Measurements from ENCODE around the gene CHMP4A. TPM values are rescaled to one million over a fixed set of nuclear protein-coding genes. Genes with fewer than 3 reads are reported as not detected.
A peak's percentile ranks its signal among the peaks of the same experiment; 100 is the strongest.

CHMP4A gene
- total and polyA plus RNA-seq, 2 of the 13 experiments (the other 11 are each of a cell fraction or from before 2014, with no cell fraction given): 83.6 to 113 TPM

DNA sequence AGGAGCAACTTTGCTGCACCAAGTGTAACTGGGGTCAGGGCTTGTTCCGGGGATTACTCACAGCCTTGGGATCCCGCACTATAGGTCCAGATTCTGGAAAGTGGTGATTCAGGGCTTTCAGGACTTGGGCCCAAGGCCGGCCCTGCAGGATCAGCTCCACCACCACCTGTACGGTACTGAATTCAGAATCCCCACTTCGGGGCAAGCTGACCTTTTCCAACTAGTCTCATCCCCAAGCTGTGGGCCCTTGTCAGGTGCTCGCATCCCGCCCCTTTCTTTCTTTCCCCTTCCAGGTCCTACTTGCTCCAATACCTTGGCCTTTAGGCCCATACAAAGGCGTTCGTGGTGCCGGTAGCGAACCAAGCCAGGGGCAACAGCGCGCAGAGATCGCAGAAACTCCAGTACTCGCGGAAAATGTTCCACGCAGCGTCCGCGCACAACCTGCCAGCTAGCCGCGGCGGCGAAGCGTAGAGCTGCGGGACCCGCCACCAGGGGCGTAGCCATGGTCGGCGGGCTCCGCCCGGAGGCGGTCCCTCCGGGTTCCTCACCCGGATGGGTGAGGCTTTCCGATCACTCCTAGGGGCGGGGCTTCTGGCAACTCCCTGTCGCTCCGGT lies 28.6 kb upstream of the CHMP4A start (continued):
- TF ChIP-seq, protein P1, sequence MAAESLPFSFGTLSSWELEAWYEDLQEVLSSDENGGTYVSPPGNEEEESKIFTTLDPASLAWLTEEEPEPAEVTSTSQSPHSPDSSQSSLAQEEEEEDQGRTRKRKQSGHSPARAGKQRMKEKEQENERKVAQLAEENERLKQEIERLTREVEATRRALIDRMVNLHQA (CRISPR knock-in tag; IDR thresholded peaks at IDR 0.05): peak; percentile 87; the same call in 1 of the 2 replicates
- peak; percentile 31; the same call in 1 of the 2 replicates for TF ChIP-seq ZNF138 (CRISPR knock-in tag; IDR thresholded peaks at IDR 0.05; ENCODE audit: low read depth)
- TF ChIP-seq, protein P2, sequence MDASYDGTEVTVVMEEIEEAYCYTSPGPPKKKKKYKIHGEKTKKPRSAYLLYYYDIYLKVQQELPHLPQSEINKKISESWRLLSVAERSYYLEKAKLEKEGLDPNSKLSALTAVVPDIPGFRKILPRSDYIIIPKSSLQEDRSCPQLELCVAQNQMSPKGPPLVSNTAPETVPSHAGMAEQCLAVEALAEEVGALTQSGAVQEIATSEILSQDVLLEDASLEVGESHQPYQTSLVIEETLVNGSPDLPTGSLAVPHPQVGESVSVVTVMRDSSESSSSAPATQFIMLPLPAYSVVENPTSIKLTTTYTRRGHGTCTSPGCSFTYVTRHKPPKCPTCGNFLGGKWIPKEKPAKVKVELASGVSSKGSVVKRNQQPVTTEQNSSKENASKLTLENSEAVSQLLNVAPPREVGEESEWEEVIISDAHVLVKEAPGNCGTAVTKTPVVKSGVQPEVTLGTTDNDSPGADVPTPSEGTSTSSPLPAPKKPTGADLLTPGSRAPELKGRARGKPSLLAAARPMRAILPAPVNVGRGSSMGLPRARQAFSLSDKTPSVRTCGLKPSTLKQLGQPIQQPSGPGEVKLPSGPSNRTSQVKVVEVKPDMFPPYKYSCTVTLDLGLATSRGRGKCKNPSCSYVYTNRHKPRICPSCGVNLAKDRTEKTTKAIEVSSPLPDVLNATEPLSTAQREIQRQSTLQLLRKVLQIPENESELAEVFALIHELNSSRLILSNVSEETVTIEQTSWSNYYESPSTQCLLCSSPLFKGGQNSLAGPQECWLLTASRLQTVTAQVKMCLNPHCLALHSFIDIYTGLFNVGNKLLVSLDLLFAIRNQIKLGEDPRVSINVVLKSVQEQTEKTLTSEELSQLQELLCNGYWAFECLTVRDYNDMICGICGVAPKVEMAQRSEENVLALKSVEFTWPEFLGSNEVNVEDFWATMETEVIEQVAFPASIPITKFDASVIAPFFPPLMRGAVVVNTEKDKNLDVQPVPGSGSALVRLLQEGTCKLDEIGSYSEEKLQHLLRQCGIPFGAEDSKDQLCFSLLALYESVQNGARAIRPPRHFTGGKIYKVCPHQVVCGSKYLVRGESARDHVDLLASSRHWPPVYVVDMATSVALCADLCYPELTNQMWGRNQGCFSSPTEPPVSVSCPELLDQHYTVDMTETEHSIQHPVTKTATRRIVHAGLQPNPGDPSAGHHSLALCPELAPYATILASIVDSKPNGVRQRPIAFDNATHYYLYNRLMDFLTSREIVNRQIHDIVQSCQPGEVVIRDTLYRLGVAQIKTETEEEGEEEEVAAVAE (CRISPR knock-in tag; IDR thresholded peaks at IDR 0.05; ENCODE audit: borderline replicate concordance): peak; percentile 70; the same call in 1 of the 2 replicates
- TF ChIP-seq, protein P3, sequence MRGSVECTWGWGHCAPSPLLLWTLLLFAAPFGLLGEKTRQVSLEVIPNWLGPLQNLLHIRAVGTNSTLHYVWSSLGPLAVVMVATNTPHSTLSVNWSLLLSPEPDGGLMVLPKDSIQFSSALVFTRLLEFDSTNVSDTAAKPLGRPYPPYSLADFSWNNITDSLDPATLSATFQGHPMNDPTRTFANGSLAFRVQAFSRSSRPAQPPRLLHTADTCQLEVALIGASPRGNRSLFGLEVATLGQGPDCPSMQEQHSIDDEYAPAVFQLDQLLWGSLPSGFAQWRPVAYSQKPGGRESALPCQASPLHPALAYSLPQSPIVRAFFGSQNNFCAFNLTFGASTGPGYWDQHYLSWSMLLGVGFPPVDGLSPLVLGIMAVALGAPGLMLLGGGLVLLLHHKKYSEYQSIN (CRISPR knock-in tag; IDR thresholded peaks at IDR 0.05; ENCODE audit: borderline replicate concordance): no peak
- TF ChIP-seq ZNF550 (CRISPR knock-in tag; IDR thresholded peaks at IDR 0.05; ENCODE audit: borderline replicate concordance): peak; percentile 21; the same call in 1 of the 2 replicates
- TF ChIP-seq, protein P4, sequence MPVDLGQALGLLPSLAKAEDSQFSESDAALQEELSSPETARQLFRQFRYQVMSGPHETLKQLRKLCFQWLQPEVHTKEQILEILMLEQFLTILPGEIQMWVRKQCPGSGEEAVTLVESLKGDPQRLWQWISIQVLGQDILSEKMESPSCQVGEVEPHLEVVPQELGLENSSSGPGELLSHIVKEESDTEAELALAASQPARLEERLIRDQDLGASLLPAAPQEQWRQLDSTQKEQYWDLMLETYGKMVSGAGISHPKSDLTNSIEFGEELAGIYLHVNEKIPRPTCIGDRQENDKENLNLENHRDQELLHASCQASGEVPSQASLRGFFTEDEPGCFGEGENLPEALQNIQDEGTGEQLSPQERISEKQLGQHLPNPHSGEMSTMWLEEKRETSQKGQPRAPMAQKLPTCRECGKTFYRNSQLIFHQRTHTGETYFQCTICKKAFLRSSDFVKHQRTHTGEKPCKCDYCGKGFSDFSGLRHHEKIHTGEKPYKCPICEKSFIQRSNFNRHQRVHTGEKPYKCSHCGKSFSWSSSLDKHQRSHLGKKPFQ (CRISPR knock-in tag; IDR thresholded peaks at IDR 0.05; ENCODE audit: insufficient replicate concordance): no peak
- TF ChIP-seq RAD21 (CRISPR knock-in tag; IDR thresholded peaks at IDR 0.05): 0 out of 2 replicates have a peak, but pooled peaks have one; percentile 30
- 0 out of 2 replicates have a peak, but pooled peaks have one; percentile 6 for TF ChIP-seq ZNF24 (IDR thresholded peaks at IDR 0.05)
- TF ChIP-seq, protein P5, sequence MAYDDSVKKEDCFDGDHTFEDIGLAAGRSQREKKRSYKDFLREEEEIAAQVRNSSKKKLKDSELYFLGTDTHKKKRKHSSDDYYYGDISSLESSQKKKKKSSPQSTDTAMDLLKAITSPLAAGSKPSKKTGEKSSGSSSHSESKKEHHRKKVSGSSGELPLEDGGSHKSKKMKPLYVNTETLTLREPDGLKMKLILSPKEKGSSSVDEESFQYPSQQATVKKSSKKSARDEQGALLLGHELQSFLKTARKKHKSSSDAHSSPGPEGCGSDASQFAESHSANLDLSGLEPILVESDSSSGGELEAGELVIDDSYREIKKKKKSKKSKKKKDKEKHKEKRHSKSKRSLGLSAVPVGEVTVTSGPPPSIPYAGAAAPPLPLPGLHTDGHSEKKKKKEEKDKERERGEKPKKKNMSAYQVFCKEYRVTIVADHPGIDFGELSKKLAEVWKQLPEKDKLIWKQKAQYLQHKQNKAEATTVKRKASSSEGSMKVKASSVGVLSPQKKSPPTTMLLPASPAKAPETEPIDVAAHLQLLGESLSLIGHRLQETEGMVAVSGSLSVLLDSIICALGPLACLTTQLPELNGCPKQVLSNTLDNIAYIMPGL (CRISPR knock-in tag; IDR thresholded peaks at IDR 0.05; ENCODE audit: borderline replicate concordance in 1 of 2, low read depth in 1 of 2): peak in 1 of 2 experiments; percentile 63; a peak in 1 of 4 replicates
- peak; percentile 18; the same call in 1 of the 2 replicates for TF ChIP-seq ZNF446 (CRISPR knock-in tag; IDR thresholded peaks at IDR 0.05)
- TF ChIP-seq ZMAT3 (CRISPR knock-in tag; conservative IDR thresholded peaks at IDR 0.05): no peak

Data from HepG2 (cell line).